CD4-positive, alpha-beta T cell (primary cell): Measurements from ENCODE around the gene KRT8. TPM values are rescaled to one million over a fixed set of nuclear protein-coding genes. Genes with fewer than 3 reads are reported as not detected.

Experiments
- ATAC-seq: fragments of 200-7000 bp; cut with Tn5 transposase; one replicate; pipeline ENCODE4 v1.10.0; 2022; ENCODE audit warnings: mild to moderate bottlenecking; ENCODE audit not compliant: poor library complexity
- CTCF ChIA-PET: fragments of 350-600 bp; sonication (Branson Sonifier 250); formaldehyde crosslinking; loops from one replicate; lab custom pipeline; 2021; ENCODE audit warnings: antibody characterized with exemption, inconsistent platforms; lab: Charles Lee
- POLR2A ChIA-PET: fragments of 350-600 bp; sonication (Branson Sonifier 250); formaldehyde crosslinking; loops from one replicate; lab custom pipeline; 2021; ENCODE audit warnings: antibody characterized with exemption, inconsistent platforms; lab: Charles Lee
- DNase-seq, 14 experiments: peaks; one replicate each; pipeline ENCODE4 v3.0.0-alpha.2; 2013 to 2020; ENCODE audit warnings: mixed read lengths in 2 of 14
- H3K27ac ChIP-seq, 2 donors: one replicate each; pipeline versions ENCODE4 v1.5.1 to v1.7.0; 2013; ENCODE audit warnings: low read length in 2 of 2, low read depth in 1 of 2, mild to moderate bottlenecking in 1 of 2
- H3K27me3 ChIP-seq, 2 experiments: 1 replicate in 1 of 2; 2 replicates in 1 of 2; pipeline versions ENCODE4 v1.6.1 to v1.7.0; 2013; ENCODE audit warnings: low read length in 2 of 2, control low read depth in 1 of 2, mild to moderate bottlenecking in 1 of 2, moderate library complexity in 1 of 2; ENCODE audit not compliant: insufficient read depth in 2 of 2, control insufficient read depth in 1 of 2
- H3K36me3 ChIP-seq: one replicate; pipeline ENCODE4 v1.6.1; 2013; ENCODE audit warnings: low read length, control low read depth; ENCODE audit not compliant: insufficient read depth
- H3K4me1 ChIP-seq: one replicate; pipeline ENCODE4 v1.6.1; 2013; ENCODE audit warnings: low read length, control low read depth; ENCODE audit not compliant: insufficient read depth
- H3K4me3 ChIP-seq: one replicate; pipeline ENCODE4 v1.5.1; 2013; ENCODE audit warnings: mild to moderate bottlenecking, low read length, moderate library complexity
- H3K9me3 ChIP-seq, 2 experiments: 1 replicate in 1 of 2; 2 replicates in 1 of 2; pipeline versions ENCODE4 v1.6.1 to v1.7.0; 2013; ENCODE audit warnings: low read length in 2 of 2, mild to moderate bottlenecking in 2 of 2, control low read depth in 1 of 2, moderate library complexity in 1 of 2; ENCODE audit not compliant: control insufficient read depth in 1 of 2, insufficient read depth in 1 of 2
- H3K27ac Mint-ChIP-seq: one replicate; pipeline ENCODE4 v1.8.0; 2020; ENCODE audit warnings: mixed read lengths
- H3K27me3 Mint-ChIP-seq: one replicate; pipeline ENCODE4 v1.8.0; 2021; ENCODE audit warnings: mixed read lengths
- H3K36me3 Mint-ChIP-seq: one replicate; pipeline ENCODE4 v1.8.0; 2021; ENCODE audit warnings: low read depth, mixed read lengths
- H3K4me1 Mint-ChIP-seq: one replicate; pipeline ENCODE4 v1.8.0; 2021; ENCODE audit warnings: low read depth, mixed read lengths
- H3K4me3 Mint-ChIP-seq: one replicate; pipeline ENCODE4 v1.8.0; 2020; ENCODE audit warnings: mild to moderate bottlenecking, mixed read lengths
- H3K9me3 Mint-ChIP-seq: one replicate; pipeline ENCODE4 v1.8.0; 2020; ENCODE audit warnings: mixed read lengths
- CTCF ChIP-seq: fragments of 200-600 bp; IDR thresholded peaks from one replicate; pipeline ENCODE4 v1.8.0; 2022; ENCODE audit warnings: antibody characterized with exemption, mild to moderate bottlenecking
- intact Hi-C, 2 experiments: fragments of 100-400 bp; cut with DNase I in 1 of 2; cut with micrococcal nuclease in 1 of 2; formaldehyde crosslinking; loops; one replicate each; pipeline versions ENCODE4 v1.15.1 to v1.9.0; 2023 to 2025; cut with DNase I, micrococcal nuclease
- total RNA-seq, 174 experiments: library from RNA in 2 of 174; stranded (reverse) in 2 of 174; gene quantifications; one replicate each; pipeline ENCODE4 v1.2.3 and lab custom pipeline; 2021 to 2026

KRT8 gene
- total RNA-seq, 2 experiments from 2014 or later = 0.63 to 0.89 TPM

- Histone ChIP-seq H3K9me3 (no peaks in the 10 kb centered on the region), H3K27me3 (peaks cover 0 to 5% of the 10 kb centered on the region in 2 experiments), H3K36me3 (no peaks in the 10 kb centered on the region), H3K4me1 (peaks cover 18% of the 10 kb centered on the region), H3K4me3 (no peak overlapping the region), H3K27ac (no peak overlapping the region)
- ChIA-PET CTCF (no interaction called here), POLR2A (interaction anchor here (0.5 kb wide), 1 partner anchor 11 kb away, joined by 3 read pairs; no protein-coding TSS in a partner anchor)
- Mint-ChIP-seq H3K4me3 (no peak overlapping the region), H3K27ac (no peak overlapping the region), H3K4me1 (peaks cover 12% of the 10 kb centered on the region), H3K9me3 (no peaks in the 10 kb centered on the region), H3K36me3 (no peaks in the 10 kb centered on the region), H3K27me3 (peaks cover 16% of the 10 kb centered on the region)
- DNase-seq (no peak), ATAC-seq (no peak)
- intact Hi-C loops = no loop called here
- no peak for TF ChIP-seq CTCF
These were observed 41.5 kb upstream of the KRT8 start for GRCh38 chr12:52946334-52946733.

GRCh38 chr12:52945389-52946232 is 40.7 kb upstream of the KRT8 start:
- H3K27me3 ChIP-seq = peaks cover 0 to 5% of the 10 kb centered on the region in 2 experiments
- Mint-ChIP-seq H3K27ac (no peak overlapping the region), H3K4me3 (no peak overlapping the region), H3K36me3 (no peaks in the 10 kb centered on the region), H3K27me3 (peaks cover 16% of the 10 kb centered on the region), H3K4me1 (peaks cover 12% of the 10 kb centered on the region), H3K9me3 (no peaks in the 10 kb centered on the region)
- ChIA-PET CTCF (no interaction called here), POLR2A (interaction anchor here (0.5 kb wide), 1 partner anchor 11 kb away, joined by 3 read pairs; no protein-coding TSS in a partner anchor)
- H3K27ac ChIP-seq = no peak overlapping the region
- DNase-seq = no peak
- no peaks in the 10 kb centered on the region for H3K36me3 ChIP-seq
- ATAC-seq = no peak
- no peaks in the 10 kb centered on the region for H3K9me3 ChIP-seq
- peaks cover 18% of the 10 kb centered on the region for H3K4me1 ChIP-seq
- intact Hi-C loops = no loop called here
- no peak for TF ChIP-seq CTCF
- H3K4me3 ChIP-seq = no peak overlapping the region

GRCh38 chr12:52944683-52945388 is 40.0 kb upstream of the KRT8 start:
- Mint-ChIP-seq H3K36me3 (no peaks in the 10 kb centered on the region), H3K27ac (no peak overlapping the region), H3K9me3 (no peaks in the 10 kb centered on the region), H3K4me1 (peaks cover 11% of the 10 kb centered on the region), H3K4me3 (no peak overlapping the region), H3K27me3 (peaks cover 16% of the 10 kb centered on the region)
- Histone ChIP-seq H3K9me3 (no peaks in the 10 kb centered on the region), H3K27ac (no peak overlapping the region), H3K27me3 (peaks cover 0 to 5% of the 10 kb centered on the region in 2 experiments), H3K4me1 (peaks cover 16% of the 10 kb centered on the region), H3K36me3 (no peaks in the 10 kb centered on the region), H3K4me3 (no peak overlapping the region)
- ChIA-PET CTCF (no interaction called here), POLR2A (no interaction called here)
- no peak for TF ChIP-seq CTCF
- DNase-seq (no peak), ATAC-seq (no peak)
- intact Hi-C loops = no loop called here
